HCT116 (cell line): ENCODE data around the gene TAF4B.

Experiments
- ELF1 ChIP-seq: IDR thresholded peaks from 2 replicates; pipeline ENCODE4 v1.6.1; 2012; ENCODE audit warnings: low read depth, borderline replicate concordance
- EZH2 ChIP-seq: fragments of 200-600 bp; sonication (generic); IDR thresholded peaks from 2 replicates; pipeline ENCODE4 v1.6.1; 2017; ENCODE audit warnings: antibody characterized with exemption, mixed run types
- POLR2A ChIP-seq: IDR thresholded peaks from 2 replicates; pipeline ENCODE4 v1.7.0; 2011; ENCODE audit warnings: borderline replicate concordance; ENCODE audit not compliant: insufficient read depth, insufficient read length; ENCODE audit errors: extremely low read depth
- POLR2AphosphoS5 ChIP-seq: IDR thresholded peaks from 2 replicates; pipeline ENCODE4 v1.6.1; 2011; ENCODE audit warnings: mild to moderate bottlenecking, low read depth, low read length, moderate library complexity
- RAD21 ChIP-seq: IDR thresholded peaks from 2 replicates; pipeline ENCODE4 v1.6.1; 2012; ENCODE audit warnings: low read depth, mild to moderate bottlenecking
- SIN3A ChIP-seq: IDR thresholded peaks from 2 replicates; pipeline ENCODE4 v1.6.1; 2012; ENCODE audit warnings: low read depth

- TF ChIP-seq POLR2A (no peak), POLR2AphosphoS5 (no peak), EZH2 (no peak), SIN3A (no peak), RAD21 (no peak), ELF1 (no peak)
Measured at GRCh38 chr18:26181343-26181826, 44.9 kb upstream of the TAF4B start.
